GM23338 (cell line): ENCODE data around the gene ZC3H12C. TPM values are rescaled to one million over a fixed set of nuclear protein-coding genes. Genes with fewer than 3 reads are reported as not detected.

Experiments
- ATAC-seq: fragments of 200-7000 bp; cut with Tn5 transposase; 3 replicates; pipeline ENCODE4 v1.9.1; 2020
- DNase-seq: peaks from one replicate; pipeline ENCODE4 v3.0.0-alpha.2; 2015; ENCODE audit warnings: low spot score
- H2AFZ ChIP-seq: fragments of 200-600 bp; sonication (generic); 2 replicates; pipeline ENCODE4 v1.8.0; 2016; ENCODE audit warnings: antibody characterized with exemption, mild to moderate bottlenecking, moderate library complexity
- H3F3A ChIP-seq: fragments of 200-600 bp; sonication (generic); replicated peaks from 2 replicates; pipeline ENCODE4 v1.8.0; 2017; ENCODE audit warnings: antibody characterized with exemption, mixed run types, low read depth
- H3K27ac ChIP-seq: fragments of 200-600 bp; sonication (generic); 2 replicates; pipeline ENCODE4 v1.6.1; 2016; ENCODE audit warnings: low read depth
- H3K27me3 ChIP-seq: fragments of 200-600 bp; sonication (generic); 2 replicates; pipeline ENCODE4 v1.8.0; 2016; ENCODE audit warnings: mild to moderate bottlenecking, mixed run types, moderate library complexity; ENCODE audit not compliant: insufficient read depth
- H3K36me3 ChIP-seq: fragments of 200-600 bp; sonication (generic); 2 replicates; pipeline ENCODE4 v1.8.0; 2016; ENCODE audit warnings: mild to moderate bottlenecking; ENCODE audit not compliant: insufficient read depth
- H3K4me1 ChIP-seq: fragments of 200-600 bp; sonication (generic); 2 replicates; pipeline ENCODE4 v1.8.0; 2016; ENCODE audit warnings: mild to moderate bottlenecking, moderate library complexity; ENCODE audit not compliant: insufficient read depth
- H3K4me2 ChIP-seq: fragments of 200-600 bp; sonication (generic); 2 replicates; pipeline ENCODE4 v1.7.1; 2017; ENCODE audit warnings: mixed run types
- H3K4me3 ChIP-seq: fragments of 200-600 bp; sonication (generic); 2 replicates; pipeline ENCODE4 v1.6.1; 2016; ENCODE audit warnings: mixed run types
- H3K79me2 ChIP-seq: fragments of 200-600 bp; sonication (generic); replicated peaks from 2 replicates; pipeline ENCODE4 v1.8.0; 2017; ENCODE audit warnings: mild to moderate bottlenecking; ENCODE audit not compliant: insufficient read depth
- H3K9me2 ChIP-seq: fragments of 200-600 bp; sonication (generic); 2 replicates; pipeline ENCODE4 v1.8.0; 2017; ENCODE audit not compliant: insufficient read depth
- H4K20me1 ChIP-seq: fragments of 200-600 bp; sonication (generic); replicated peaks from 2 replicates; pipeline ENCODE4 v1.8.0; 2017; ENCODE audit warnings: mild to moderate bottlenecking; ENCODE audit not compliant: insufficient read depth
- H3K27ac Mint-ChIP-seq: 2 replicates; pipeline ENCODE4 v1.8.0; 2020; ENCODE audit warnings: inconsistent platforms, mild to moderate bottlenecking, moderate library complexity, mixed read lengths
- H3K27me3 Mint-ChIP-seq: 3 replicates; pipeline ENCODE4 v1.8.0; 2022; ENCODE audit warnings: low read depth, mild to moderate bottlenecking, moderate library complexity, mixed read lengths, inconsistent platforms; ENCODE audit not compliant: insufficient read depth, poor library complexity
- H3K36me3 Mint-ChIP-seq: 3 replicates; pipeline ENCODE4 v1.8.0; 2021; ENCODE audit warnings: low read depth, mild to moderate bottlenecking, inconsistent platforms, moderate library complexity, mixed read lengths
- H3K4me1 Mint-ChIP-seq: 3 replicates; pipeline ENCODE4 v1.8.0; 2020; ENCODE audit warnings: mild to moderate bottlenecking, inconsistent platforms, mixed read lengths
- H3K4me3 Mint-ChIP-seq: 3 replicates; pipeline ENCODE4 v1.8.0; 2021; ENCODE audit warnings: moderate library complexity, mild to moderate bottlenecking, inconsistent platforms, mixed read lengths
- H3K9me3 Mint-ChIP-seq: 3 replicates; pipeline ENCODE4 v1.8.0; 2020; ENCODE audit warnings: moderate library complexity, mild to moderate bottlenecking, inconsistent platforms, mixed read lengths
- STAT1 ChIP-seq: IDR thresholded peaks from one replicate; pipeline ENCODE4 v1.6.1; 2016; ENCODE audit warnings: antibody characterized with exemption; ENCODE audit not compliant: unreplicated experiment
- ZNF114 ChIP-seq: fragments of 250-450 bp; sonication (Bioruptor Pico); IDR thresholded peaks from 2 replicates; pipeline ENCODE4 v1.5.0; 2020; ENCODE audit warnings: mild to moderate bottlenecking, moderate library complexity
- ZNF331 ChIP-seq: fragments of 250-450 bp; sonication (Bioruptor Pico); IDR thresholded peaks from 2 replicates; pipeline ENCODE4 v1.5.0; 2020; ENCODE audit warnings: low read depth, mild to moderate bottlenecking, moderate library complexity
- polyA plus RNA-seq: library from polyadenylated mRNA; unstranded; fragments of >200 nt; fragmentation: Nextera tagmentation; extraction: Ambion mirVana; gene quantifications from 2 replicates; pipeline ENCODE4 v1.2.1, GENCODE V29; 2016
- total RNA-seq: library from RNA; depleted of rRNA; stranded (reverse); fragments of >200 nt; shearing (Covaris generic); gene quantifications from 2 replicates; pipeline ENCODE4 v1.2.3, GENCODE V29; 2014
- TF ChIP-seq, protein P1 (sequence below): fragments of 250-450 bp; sonication (Bioruptor Pico); IDR thresholded peaks from 2 replicates; pipeline ENCODE4 v1.5.0; 2020; ENCODE audit warnings: mild to moderate bottlenecking, moderate library complexity

Gene ZC3H12C
- total and polyA plus RNA-seq, 2 experiments from 2014 or later, result 0.55 to 2.4 TPM

DNA sequence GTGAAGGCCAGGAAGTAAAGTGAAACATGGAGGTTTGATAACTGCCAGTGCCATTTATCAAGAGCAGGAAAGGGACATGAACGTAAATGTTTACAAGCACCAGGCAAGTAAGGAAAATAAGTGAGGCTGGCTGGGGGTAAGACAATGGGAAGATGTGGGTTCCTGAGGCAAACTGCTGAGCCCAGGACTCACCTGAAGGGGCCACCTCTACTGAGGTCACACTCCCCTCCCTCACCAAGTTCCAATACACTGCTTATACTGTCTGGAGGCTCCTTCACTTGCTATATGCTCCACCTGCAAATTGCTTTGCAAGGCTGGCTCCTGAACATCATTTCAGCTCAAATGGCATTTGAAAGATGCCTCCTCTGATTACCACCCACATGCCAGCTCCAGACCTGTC is 10.3 kb upstream of the ZC3H12C start:
- no peak overlapping the region for H3K4me3 Mint-ChIP-seq
- no peak overlapping the region for H3K27ac Mint-ChIP-seq
- H2AFZ ChIP-seq, result peak overlapping the region; percentile 63; the same call in 1 of the 2 replicates

More for the DNA sequence above, 10.3 kb upstream of the ZC3H12C start:
- no peaks in the 10 kb centered on the region for H3K79me2 ChIP-seq
- no peaks in the 10 kb centered on the region for H4K20me1 ChIP-seq
- Mint-ChIP-seq H3K9me3 (peaks cover 3% of the 10 kb centered on the region; the same call in 1 of the 3 replicates), H3K4me1 (peaks cover 2% of the 10 kb centered on the region; the same call in 2 of the 3 replicates), H3K27me3 (no peaks in the 10 kb centered on the region), H3K36me3 (no peaks in the 10 kb centered on the region; the same call in 2 of the 3 replicates)
- DNase-seq, result no peak
- no peaks in the 10 kb centered on the region for H3K9me2 ChIP-seq
- no peak overlapping the region for H3K27ac ChIP-seq
- peaks cover 3% of the 10 kb centered on the region for H3K4me1 ChIP-seq
- no peaks in the 10 kb centered on the region; the same call in 1 of the 2 replicates for H3K36me3 ChIP-seq
- no peaks in the 10 kb centered on the region for H3F3A ChIP-seq
- H3K4me3 ChIP-seq, result no peak overlapping the region
- TF ChIP-seq, protein P1, sequence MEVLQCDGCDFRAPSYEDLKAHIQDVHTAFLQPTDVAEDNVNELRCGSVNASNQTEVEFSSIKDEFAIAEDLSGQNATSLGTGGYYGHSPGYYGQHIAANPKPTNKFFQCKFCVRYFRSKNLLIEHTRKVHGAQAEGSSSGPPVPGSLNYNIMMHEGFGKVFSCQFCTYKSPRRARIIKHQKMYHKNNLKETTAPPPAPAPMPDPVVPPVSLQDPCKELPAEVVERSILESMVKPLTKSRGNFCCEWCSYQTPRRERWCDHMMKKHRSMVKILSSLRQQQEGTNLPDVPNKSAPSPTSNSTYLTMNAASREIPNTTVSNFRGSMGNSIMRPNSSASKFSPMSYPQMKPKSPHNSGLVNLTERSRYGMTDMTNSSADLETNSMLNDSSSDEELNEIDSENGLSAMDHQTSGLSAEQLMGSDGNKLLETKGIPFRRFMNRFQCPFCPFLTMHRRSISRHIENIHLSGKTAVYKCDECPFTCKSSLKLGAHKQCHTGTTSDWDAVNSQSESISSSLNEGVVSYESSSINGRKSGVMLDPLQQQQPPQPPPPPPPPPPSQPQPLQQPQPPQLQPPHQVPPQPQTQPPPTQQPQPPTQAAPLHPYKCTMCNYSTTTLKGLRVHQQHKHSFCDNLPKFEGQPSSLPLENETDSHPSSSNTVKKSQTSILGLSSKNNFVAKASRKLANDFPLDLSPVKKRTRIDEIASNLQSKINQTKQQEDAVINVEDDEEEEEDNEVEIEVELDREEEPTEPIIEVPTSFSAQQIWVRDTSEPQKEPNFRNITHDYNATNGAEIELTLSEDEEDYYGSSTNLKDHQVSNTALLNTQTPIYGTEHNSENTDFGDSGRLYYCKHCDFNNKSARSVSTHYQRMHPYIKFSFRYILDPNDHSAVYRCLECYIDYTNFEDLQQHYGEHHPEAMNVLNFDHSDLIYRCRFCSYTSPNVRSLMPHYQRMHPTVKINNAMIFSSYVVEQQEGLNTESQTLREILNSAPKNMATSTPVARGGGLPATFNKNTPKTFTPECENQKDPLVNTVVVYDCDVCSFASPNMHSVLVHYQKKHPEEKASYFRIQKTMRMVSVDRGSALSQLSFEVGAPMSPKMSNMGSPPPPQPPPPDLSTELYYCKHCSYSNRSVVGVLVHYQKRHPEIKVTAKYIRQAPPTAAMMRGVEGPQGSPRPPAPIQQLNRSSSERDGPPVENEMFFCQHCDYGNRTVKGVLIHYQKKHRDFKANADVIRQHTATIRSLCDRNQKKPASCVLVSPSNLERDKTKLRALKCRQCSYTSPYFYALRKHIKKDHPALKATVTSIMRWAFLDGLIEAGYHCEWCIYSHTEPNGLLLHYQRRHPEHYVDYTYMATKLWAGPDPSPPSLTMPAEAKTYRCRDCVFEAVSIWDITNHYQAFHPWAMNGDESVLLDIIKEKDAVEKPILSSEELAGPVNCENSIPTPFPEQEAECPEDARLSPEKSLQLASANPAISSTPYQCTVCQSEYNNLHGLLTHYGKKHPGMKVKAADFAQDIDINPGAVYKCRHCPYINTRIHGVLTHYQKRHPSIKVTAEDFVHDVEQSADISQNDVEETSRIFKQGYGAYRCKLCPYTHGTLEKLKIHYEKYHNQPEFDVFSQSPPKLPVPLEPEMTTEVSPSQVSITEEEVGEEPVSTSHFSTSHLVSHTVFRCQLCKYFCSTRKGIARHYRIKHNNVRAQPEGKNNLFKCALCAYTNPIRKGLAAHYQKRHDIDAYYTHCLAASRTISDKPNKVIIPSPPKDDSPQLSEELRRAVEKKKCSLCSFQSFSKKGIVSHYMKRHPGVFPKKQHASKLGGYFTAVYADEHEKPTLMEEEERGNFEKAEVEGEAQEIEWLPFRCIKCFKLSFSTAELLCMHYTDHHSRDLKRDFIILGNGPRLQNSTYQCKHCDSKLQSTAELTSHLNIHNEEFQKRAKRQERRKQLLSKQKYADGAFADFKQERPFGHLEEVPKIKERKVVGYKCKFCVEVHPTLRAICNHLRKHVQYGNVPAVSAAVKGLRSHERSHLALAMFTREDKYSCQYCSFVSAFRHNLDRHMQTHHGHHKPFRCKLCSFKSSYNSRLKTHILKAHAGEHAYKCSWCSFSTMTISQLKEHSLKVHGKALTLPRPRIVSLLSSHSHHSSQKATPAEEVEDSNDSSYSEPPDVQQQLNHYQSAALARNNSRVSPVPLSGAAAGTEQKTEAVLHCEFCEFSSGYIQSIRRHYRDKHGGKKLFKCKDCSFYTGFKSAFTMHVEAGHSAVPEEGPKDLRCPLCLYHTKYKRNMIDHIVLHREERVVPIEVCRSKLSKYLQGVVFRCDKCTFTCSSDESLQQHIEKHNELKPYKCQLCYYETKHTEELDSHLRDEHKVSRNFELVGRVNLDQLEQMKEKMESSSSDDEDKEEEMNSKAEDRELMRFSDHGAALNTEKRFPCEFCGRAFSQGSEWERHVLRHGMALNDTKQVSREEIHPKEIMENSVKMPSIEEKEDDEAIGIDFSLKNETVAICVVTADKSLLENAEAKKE (CRISPR knock-in tag), result no peak
- no peak for TF ChIP-seq ZNF114
- TF ChIP-seq ZNF331 (CRISPR knock-in tag), result 0 out of 2 replicates have a peak, but pooled peaks have one; percentile 9
- no peak for TF ChIP-seq STAT1
- no peak overlapping the region for H3K4me2 ChIP-seq
- ATAC-seq, result peak; percentile 59; the same call in 2 of the 3 replicates
- H3K27me3 ChIP-seq, result no peaks in the 10 kb centered on the region
